GM23338 (cell line): ENCODE measurements around the gene PPBP.

ENCODE experiments used
- CREB1 ChIP-seq: fragments of 250-450 bp; sonication (Bioruptor Pico); IDR thresholded peaks from 2 replicates; pipeline ENCODE4 v1.5.0; 2020; ENCODE audit warnings: low read depth, mild to moderate bottlenecking, moderate library complexity
- CTCF ChIP-seq, 2 experiments: fragments of 200-600 bp in 1 of 2; sonication (generic) in 1 of 2; conservative IDR thresholded peaks; 2 replicates each; pipeline versions ENCODE4 v1.5.1 to v1.6.1; 2016 to 2017; ENCODE audit warnings: antibody characterized with exemption in 2 of 2, low read depth in 2 of 2, mild to moderate bottlenecking in 2 of 2, moderate library complexity in 1 of 2
- EZH2 ChIP-seq: fragments of 200-600 bp; sonication (generic); IDR thresholded peaks from one replicate; pipeline ENCODE4 v1.8.0; 2017; ENCODE audit warnings: antibody characterized with exemption, mild to moderate bottlenecking, low read depth; ENCODE audit not compliant: unreplicated experiment
- EZH2phosphoT487 ChIP-seq: fragments of 200-600 bp; sonication (generic); IDR thresholded peaks from one replicate; pipeline ENCODE4 v1.8.1; 2018; ENCODE audit warnings: antibody characterized with exemption; ENCODE audit not compliant: unreplicated experiment
- JUNB ChIP-seq: IDR thresholded peaks from one replicate; pipeline ENCODE4 v1.6.1; 2016; ENCODE audit warnings: antibody characterized with exemption; ENCODE audit not compliant: unreplicated experiment
- NANOG ChIP-seq: IDR thresholded peaks from 2 replicates; pipeline ENCODE4 v1.6.1; 2016; ENCODE audit warnings: antibody characterized with exemption, borderline replicate concordance
- POLR2AphosphoS5 ChIP-seq: IDR thresholded peaks from 2 replicates; pipeline ENCODE4 v1.6.1; 2016; ENCODE audit warnings: antibody characterized with exemption, low read depth
- STAT1 ChIP-seq: IDR thresholded peaks from one replicate; pipeline ENCODE4 v1.6.1; 2016; ENCODE audit warnings: antibody characterized with exemption; ENCODE audit not compliant: unreplicated experiment
- ZNF114 ChIP-seq: fragments of 250-450 bp; sonication (Bioruptor Pico); IDR thresholded peaks from 2 replicates; pipeline ENCODE4 v1.5.0; 2020; ENCODE audit warnings: mild to moderate bottlenecking, moderate library complexity
- ZNF331 ChIP-seq: fragments of 250-450 bp; sonication (Bioruptor Pico); IDR thresholded peaks from 2 replicates; pipeline ENCODE4 v1.5.0; 2020; ENCODE audit warnings: low read depth, mild to moderate bottlenecking, moderate library complexity
- TF ChIP-seq, protein P1 (sequence below): IDR thresholded peaks from one replicate; pipeline ENCODE4 v1.6.1; 2018; ENCODE audit warnings: antibody characterized with exemption; ENCODE audit not compliant: unreplicated experiment

DNA sequence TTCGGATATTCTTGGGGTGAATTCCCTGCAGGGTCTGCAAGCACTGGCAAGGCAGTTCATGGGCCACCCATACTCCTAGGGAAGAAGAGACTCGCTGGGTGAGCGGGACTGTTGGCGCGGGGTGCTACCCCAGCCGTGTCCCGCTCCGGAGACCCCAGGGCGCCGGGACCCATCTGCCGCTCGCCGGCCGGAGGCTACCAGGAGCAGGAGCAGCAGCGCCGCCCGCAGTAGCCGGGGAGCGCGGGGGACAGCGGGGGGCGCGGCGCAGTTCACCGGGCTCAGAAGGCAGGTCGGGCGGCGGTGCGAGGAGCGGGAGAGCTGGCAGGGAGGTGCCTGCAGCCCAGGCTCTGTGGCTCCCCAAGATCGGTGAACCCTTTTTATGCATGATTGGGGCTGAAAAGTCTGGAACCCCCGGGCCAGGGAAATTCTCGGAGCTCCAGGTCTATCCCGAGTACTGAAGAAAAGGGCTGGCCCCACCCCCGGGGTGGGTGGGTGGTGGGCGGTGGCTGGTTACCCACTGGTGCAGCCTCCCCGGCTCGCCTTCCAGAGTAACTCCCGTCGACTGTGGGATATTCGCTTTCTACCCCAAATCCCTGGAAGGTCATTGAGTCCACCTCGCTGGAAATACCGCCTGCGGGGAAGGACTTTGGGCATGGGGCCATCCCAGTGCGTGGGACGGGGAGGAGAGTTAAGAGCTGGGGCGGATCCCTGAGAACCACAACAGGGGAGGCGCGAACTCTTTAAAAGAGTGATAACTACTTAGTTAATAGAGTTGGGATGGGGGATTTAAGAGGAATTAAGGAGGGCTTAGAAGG lies 43.7 kb downstream of the PPBP start:
- TF ChIP-seq JUNB (no peak), CTCF (conservative IDR thresholded peaks at IDR 0.05; ENCODE audit: low read depth in 2 of 2) (peak in 1 of 2 experiments; percentile 27; a peak in 1 of 4 replicates), POLR2AphosphoS5 (no peak), CREB1 (CRISPR knock-in tag) (no peak), EZH2 (peak; percentile 66), EZH2phosphoT487 (no peak), NANOG (no peak), ZNF331 (no peak), ZNF114 (CRISPR knock-in tag) (no peak), STAT1 (no peak)
- TF ChIP-seq, protein P1, sequence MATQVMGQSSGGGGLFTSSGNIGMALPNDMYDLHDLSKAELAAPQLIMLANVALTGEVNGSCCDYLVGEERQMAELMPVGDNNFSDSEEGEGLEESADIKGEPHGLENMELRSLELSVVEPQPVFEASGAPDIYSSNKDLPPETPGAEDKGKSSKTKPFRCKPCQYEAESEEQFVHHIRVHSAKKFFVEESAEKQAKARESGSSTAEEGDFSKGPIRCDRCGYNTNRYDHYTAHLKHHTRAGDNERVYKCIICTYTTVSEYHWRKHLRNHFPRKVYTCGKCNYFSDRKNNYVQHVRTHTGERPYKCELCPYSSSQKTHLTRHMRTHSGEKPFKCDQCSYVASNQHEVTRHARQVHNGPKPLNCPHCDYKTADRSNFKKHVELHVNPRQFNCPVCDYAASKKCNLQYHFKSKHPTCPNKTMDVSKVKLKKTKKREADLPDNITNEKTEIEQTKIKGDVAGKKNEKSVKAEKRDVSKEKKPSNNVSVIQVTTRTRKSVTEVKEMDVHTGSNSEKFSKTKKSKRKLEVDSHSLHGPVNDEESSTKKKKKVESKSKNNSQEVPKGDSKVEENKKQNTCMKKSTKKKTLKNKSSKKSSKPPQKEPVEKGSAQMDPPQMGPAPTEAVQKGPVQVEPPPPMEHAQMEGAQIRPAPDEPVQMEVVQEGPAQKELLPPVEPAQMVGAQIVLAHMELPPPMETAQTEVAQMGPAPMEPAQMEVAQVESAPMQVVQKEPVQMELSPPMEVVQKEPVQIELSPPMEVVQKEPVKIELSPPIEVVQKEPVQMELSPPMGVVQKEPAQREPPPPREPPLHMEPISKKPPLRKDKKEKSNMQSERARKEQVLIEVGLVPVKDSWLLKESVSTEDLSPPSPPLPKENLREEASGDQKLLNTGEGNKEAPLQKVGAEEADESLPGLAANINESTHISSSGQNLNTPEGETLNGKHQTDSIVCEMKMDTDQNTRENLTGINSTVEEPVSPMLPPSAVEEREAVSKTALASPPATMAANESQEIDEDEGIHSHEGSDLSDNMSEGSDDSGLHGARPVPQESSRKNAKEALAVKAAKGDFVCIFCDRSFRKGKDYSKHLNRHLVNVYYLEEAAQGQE = no peak
